ENCODE measurements around the gene AGBL4. TPM values are rescaled to one million over a fixed set of nuclear protein-coding genes. Genes with fewer than 3 reads are reported as not detected.

AGBL4 gene
- total RNA-seq, 4 donors from 2014 or later: 0.08 to 0.71 (median 0.60) TPM

DNA sequence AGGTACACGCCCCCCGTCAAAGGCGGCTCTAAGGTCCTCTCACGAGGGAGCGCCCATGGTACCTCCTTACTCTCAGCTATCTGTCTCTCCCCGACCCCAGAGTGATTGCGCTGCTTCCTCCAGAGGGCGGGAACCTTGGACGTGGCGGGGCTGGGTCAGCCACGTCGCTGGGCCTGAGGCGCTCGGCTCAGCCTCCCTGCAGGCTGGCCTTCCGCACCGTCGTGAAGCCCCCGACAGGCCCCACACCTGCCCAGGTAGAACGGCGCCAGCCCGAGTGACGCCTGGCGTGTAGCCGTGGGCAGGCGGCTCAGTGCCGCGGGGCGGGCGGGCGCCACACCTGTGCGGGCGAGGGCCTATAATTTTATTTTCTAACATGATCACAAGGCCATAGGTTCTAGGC, 1124.9 kb downstream of the AGBL4 start:
- WGBS, 2 donors: 91 to 93% methylated on average over 31 to 32 of the region's 32 CpGs
- intact Hi-C loops (cut with DNase I; ENCODE audit: low total_unique reads): no loop called here
- no peak overlapping the region for H3K4me3 ChIP-seq (ENCODE audit: low read depth, poor library complexity, severe bottlenecking)
- no peak for TF ChIP-seq POLR2A (IDR thresholded peaks at IDR 0.05)
- no peak for TF ChIP-seq CTCF (IDR thresholded peaks at IDR 0.05)
- no peak for DNase-seq (ENCODE audit: low spot score in 2 of 2)

DNA sequence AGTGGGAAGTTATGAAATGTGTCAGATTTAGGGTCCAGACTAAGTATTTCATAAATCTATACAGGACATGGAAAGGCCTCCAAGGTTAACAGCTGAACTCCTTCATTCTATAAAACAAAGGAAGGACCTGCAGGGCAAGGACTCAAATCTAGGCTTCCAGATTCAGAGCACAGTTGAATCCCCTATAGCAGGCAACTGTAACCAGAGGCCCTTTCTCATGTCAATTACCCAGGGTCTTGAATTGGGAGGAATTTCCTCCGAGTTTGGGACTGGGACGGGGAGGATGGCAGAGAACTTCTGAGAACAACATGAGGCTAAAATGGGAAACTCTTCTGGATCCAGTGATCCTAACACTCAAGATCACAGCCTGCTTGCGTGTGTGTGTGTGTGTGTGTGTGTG, 1134.1 kb downstream of the AGBL4 start:
- 74 to 92% methylated on average over 3 of the region's 3 CpGs for WGBS, 2 donors
- no peak overlapping the region for H3K4me3 ChIP-seq (ENCODE audit: low read depth, poor library complexity, severe bottlenecking)
- intact Hi-C loops (cut with DNase I; ENCODE audit: low total_unique reads): no loop called here
- DNase-seq (ENCODE audit: low spot score in 2 of 2): no peak
- TF ChIP-seq POLR2A (IDR thresholded peaks at IDR 0.05) (no peak), CTCF (IDR thresholded peaks at IDR 0.05) (no peak)

DNA sequence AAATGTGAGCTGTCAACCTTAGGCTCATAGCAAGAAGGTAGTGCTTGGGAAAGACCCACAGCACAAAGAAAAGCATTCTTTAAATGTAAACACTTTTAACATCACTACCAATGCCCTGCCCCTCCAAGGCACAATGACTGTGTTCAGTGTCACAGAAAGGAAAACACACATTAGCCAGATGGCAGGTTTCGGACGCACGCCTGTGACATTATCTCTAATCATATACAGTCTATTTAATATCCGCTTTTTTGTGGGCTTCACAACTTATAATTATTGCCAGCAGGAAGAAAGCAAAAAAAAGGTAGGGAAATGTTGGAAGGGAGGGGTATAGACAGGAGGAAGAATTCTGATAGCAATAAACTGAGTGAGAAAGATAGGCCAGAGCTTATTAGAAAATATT, 1134.7 kb downstream of the AGBL4 start:
- H3K4me3 ChIP-seq (ENCODE audit: low read depth, poor library complexity, severe bottlenecking): no peak overlapping the region
- no peak for TF ChIP-seq POLR2A (IDR thresholded peaks at IDR 0.05)
- TF ChIP-seq CTCF (IDR thresholded peaks at IDR 0.05): no peak
- intact Hi-C loops (cut with DNase I; ENCODE audit: low total_unique reads): no loop called here
- DNase-seq (ENCODE audit: low spot score in 2 of 2): no peak
- WGBS, 2 donors: 77 to 80% methylated on average over 4 of the region's 4 CpGs

GRCh38 chr1:48887796-48888195, 1136.0 kb downstream of the AGBL4 start:
- intact Hi-C loops (cut with DNase I; ENCODE audit: low total_unique reads): no loop called here
- no peak for DNase-seq (ENCODE audit: low spot score in 2 of 2)
- no peak for TF ChIP-seq CTCF (IDR thresholded peaks at IDR 0.05)
- no peak for TF ChIP-seq POLR2A (IDR thresholded peaks at IDR 0.05)
- no peak overlapping the region for H3K4me3 ChIP-seq (ENCODE audit: low read depth, poor library complexity, severe bottlenecking)

- DNase-seq (ENCODE audit: low spot score in 2 of 2): no peak
- no peak overlapping the region for H3K4me3 ChIP-seq (ENCODE audit: low read depth, poor library complexity, severe bottlenecking)
- intact Hi-C loops (cut with DNase I; ENCODE audit: low total_unique reads): no loop called here
- TF ChIP-seq POLR2A (IDR thresholded peaks at IDR 0.05): no peak
- TF ChIP-seq CTCF (IDR thresholded peaks at IDR 0.05): no peak
Observed at GRCh38 chr1:48882020-48882419, 1141.7 kb downstream of the AGBL4 start.

- no peak for TF ChIP-seq POLR2A (IDR thresholded peaks at IDR 0.05)
- no peak for TF ChIP-seq CTCF (IDR thresholded peaks at IDR 0.05)
Observed at GRCh38 chr1:48878191-48878940, 1145.4 kb downstream of the AGBL4 start.

More at GRCh38 chr1:48878191-48878940, 1145.4 kb downstream of the AGBL4 start:
- no peak overlapping the region for H3K4me3 ChIP-seq (ENCODE audit: low read depth, poor library complexity, severe bottlenecking)
- WGBS, 2 donors: 30 to 31% methylated on average over 6 of the region's 6 CpGs
- DNase-seq (ENCODE audit: low spot score in 2 of 2): no peak
- intact Hi-C loops (cut with DNase I; ENCODE audit: low total_unique reads): no loop called here

All from lower leg skin (tissue), 4 donors.